GM23338 (cell line): ENCODE results near the gene AGPAT3. TPM values are rescaled to one million over a fixed set of nuclear protein-coding genes. Genes with fewer than 3 reads are reported as not detected.

Experiments
- ATAC-seq: fragments of 200-7000 bp; cut with Tn5 transposase; 3 replicates; pipeline ENCODE4 v1.9.1; 2020
- DNase-seq: peaks from one replicate; pipeline ENCODE4 v3.0.0-alpha.2; 2015; ENCODE audit warnings: low spot score
- H2AFZ ChIP-seq: fragments of 200-600 bp; sonication (generic); 2 replicates; pipeline ENCODE4 v1.8.0; 2016; ENCODE audit warnings: antibody characterized with exemption, mild to moderate bottlenecking, moderate library complexity
- H3F3A ChIP-seq: fragments of 200-600 bp; sonication (generic); replicated peaks from 2 replicates; pipeline ENCODE4 v1.8.0; 2017; ENCODE audit warnings: antibody characterized with exemption, mixed run types, low read depth
- H3K27ac ChIP-seq: fragments of 200-600 bp; sonication (generic); 2 replicates; pipeline ENCODE4 v1.6.1; 2016; ENCODE audit warnings: low read depth
- H3K27me3 ChIP-seq: fragments of 200-600 bp; sonication (generic); 2 replicates; pipeline ENCODE4 v1.8.0; 2016; ENCODE audit warnings: mild to moderate bottlenecking, mixed run types, moderate library complexity; ENCODE audit not compliant: insufficient read depth
- H3K36me3 ChIP-seq: fragments of 200-600 bp; sonication (generic); 2 replicates; pipeline ENCODE4 v1.8.0; 2016; ENCODE audit warnings: mild to moderate bottlenecking; ENCODE audit not compliant: insufficient read depth
- H3K4me1 ChIP-seq: fragments of 200-600 bp; sonication (generic); 2 replicates; pipeline ENCODE4 v1.8.0; 2016; ENCODE audit warnings: mild to moderate bottlenecking, moderate library complexity; ENCODE audit not compliant: insufficient read depth
- H3K4me2 ChIP-seq: fragments of 200-600 bp; sonication (generic); 2 replicates; pipeline ENCODE4 v1.7.1; 2017; ENCODE audit warnings: mixed run types
- H3K4me3 ChIP-seq: fragments of 200-600 bp; sonication (generic); 2 replicates; pipeline ENCODE4 v1.6.1; 2016; ENCODE audit warnings: mixed run types
- H3K79me2 ChIP-seq: fragments of 200-600 bp; sonication (generic); replicated peaks from 2 replicates; pipeline ENCODE4 v1.8.0; 2017; ENCODE audit warnings: mild to moderate bottlenecking; ENCODE audit not compliant: insufficient read depth
- H3K9me2 ChIP-seq: fragments of 200-600 bp; sonication (generic); 2 replicates; pipeline ENCODE4 v1.8.0; 2017; ENCODE audit not compliant: insufficient read depth
- H4K20me1 ChIP-seq: fragments of 200-600 bp; sonication (generic); replicated peaks from 2 replicates; pipeline ENCODE4 v1.8.0; 2017; ENCODE audit warnings: mild to moderate bottlenecking; ENCODE audit not compliant: insufficient read depth
- H3K27ac Mint-ChIP-seq: 2 replicates; pipeline ENCODE4 v1.8.0; 2020; ENCODE audit warnings: inconsistent platforms, mild to moderate bottlenecking, moderate library complexity, mixed read lengths
- H3K27me3 Mint-ChIP-seq: 3 replicates; pipeline ENCODE4 v1.8.0; 2022; ENCODE audit warnings: low read depth, mild to moderate bottlenecking, moderate library complexity, mixed read lengths, inconsistent platforms; ENCODE audit not compliant: insufficient read depth, poor library complexity
- H3K36me3 Mint-ChIP-seq: 3 replicates; pipeline ENCODE4 v1.8.0; 2021; ENCODE audit warnings: low read depth, mild to moderate bottlenecking, inconsistent platforms, moderate library complexity, mixed read lengths
- H3K4me1 Mint-ChIP-seq: 3 replicates; pipeline ENCODE4 v1.8.0; 2020; ENCODE audit warnings: mild to moderate bottlenecking, inconsistent platforms, mixed read lengths
- H3K4me3 Mint-ChIP-seq: 3 replicates; pipeline ENCODE4 v1.8.0; 2021; ENCODE audit warnings: moderate library complexity, mild to moderate bottlenecking, inconsistent platforms, mixed read lengths
- H3K9me3 Mint-ChIP-seq: 3 replicates; pipeline ENCODE4 v1.8.0; 2020; ENCODE audit warnings: moderate library complexity, mild to moderate bottlenecking, inconsistent platforms, mixed read lengths
- CTCF ChIP-seq, 2 experiments: fragments of 200-600 bp in 1 of 2; sonication (generic) in 1 of 2; conservative IDR thresholded peaks; 2 replicates each; pipeline versions ENCODE4 v1.5.1 to v1.6.1; 2016 to 2017; ENCODE audit warnings: antibody characterized with exemption in 2 of 2, low read depth in 2 of 2, mild to moderate bottlenecking in 2 of 2, moderate library complexity in 1 of 2
- ETS1 ChIP-seq: IDR thresholded peaks from 2 replicates; pipeline ENCODE4 v1.6.1; 2016; ENCODE audit warnings: antibody characterized with exemption
- EZH2 ChIP-seq: fragments of 200-600 bp; sonication (generic); IDR thresholded peaks from one replicate; pipeline ENCODE4 v1.8.0; 2017; ENCODE audit warnings: antibody characterized with exemption, mild to moderate bottlenecking, low read depth; ENCODE audit not compliant: unreplicated experiment
- EZH2phosphoT487 ChIP-seq: fragments of 200-600 bp; sonication (generic); IDR thresholded peaks from one replicate; pipeline ENCODE4 v1.8.1; 2018; ENCODE audit warnings: antibody characterized with exemption; ENCODE audit not compliant: unreplicated experiment
- JUNB ChIP-seq: IDR thresholded peaks from one replicate; pipeline ENCODE4 v1.6.1; 2016; ENCODE audit warnings: antibody characterized with exemption; ENCODE audit not compliant: unreplicated experiment
- NANOG ChIP-seq: IDR thresholded peaks from 2 replicates; pipeline ENCODE4 v1.6.1; 2016; ENCODE audit warnings: antibody characterized with exemption, borderline replicate concordance
- POLR2AphosphoS5 ChIP-seq: IDR thresholded peaks from 2 replicates; pipeline ENCODE4 v1.6.1; 2016; ENCODE audit warnings: antibody characterized with exemption, low read depth
- REST ChIP-seq: IDR thresholded peaks from one replicate; pipeline ENCODE4 v1.6.1; 2018; ENCODE audit warnings: antibody characterized with exemption; ENCODE audit not compliant: unreplicated experiment
- STAT1 ChIP-seq: IDR thresholded peaks from one replicate; pipeline ENCODE4 v1.6.1; 2016; ENCODE audit warnings: antibody characterized with exemption; ENCODE audit not compliant: unreplicated experiment
- ZNF114 ChIP-seq: fragments of 250-450 bp; sonication (Bioruptor Pico); IDR thresholded peaks from 2 replicates; pipeline ENCODE4 v1.5.0; 2020; ENCODE audit warnings: mild to moderate bottlenecking, moderate library complexity
- ZNF331 ChIP-seq: fragments of 250-450 bp; sonication (Bioruptor Pico); IDR thresholded peaks from 2 replicates; pipeline ENCODE4 v1.5.0; 2020; ENCODE audit warnings: low read depth, mild to moderate bottlenecking, moderate library complexity
- ZNF462 ChIP-seq: fragments of 250-450 bp; sonication (Bioruptor Pico); IDR thresholded peaks from 2 replicates; pipeline ENCODE4 v1.5.0; 2020; ENCODE audit warnings: mild to moderate bottlenecking, moderate library complexity
- polyA plus RNA-seq: library from polyadenylated mRNA; unstranded; fragments of >200 nt; fragmentation: Nextera tagmentation; extraction: Ambion mirVana; gene quantifications from 2 replicates; pipeline ENCODE4 v1.2.1, GENCODE V29; 2016
- total RNA-seq: library from RNA; depleted of rRNA; stranded (reverse); fragments of >200 nt; shearing (Covaris generic); gene quantifications from 2 replicates; pipeline ENCODE4 v1.2.3, GENCODE V29; 2014

Gene AGPAT3
- total and polyA plus RNA-seq, 2 experiments from 2014 or later, result 2.1 to 6.1 TPM

- Histone ChIP-seq H3K27me3 (no peaks in the 10 kb centered on the region), H3K9me2 (no peaks in the 10 kb centered on the region), H3K4me3 (no peak overlapping the region), H3K4me2 (no peak overlapping the region), H3K27ac (no peak overlapping the region), H3F3A (no peaks in the 10 kb centered on the region), H3K36me3 (no peaks in the 10 kb centered on the region), H3K4me1 (no peaks in the 10 kb centered on the region; the same call in 1 of the 2 replicates), H3K79me2 (no peaks in the 10 kb centered on the region), H4K20me1 (no peaks in the 10 kb centered on the region), H2AFZ (no peak overlapping the region)
- TF ChIP-seq ZNF331 (CRISPR knock-in tag) (no peak), ZNF462 (CRISPR knock-in tag) (no peak), POLR2AphosphoS5 (no peak), CTCF (conservative IDR thresholded peaks at IDR 0.05; ENCODE audit: low read depth in 2 of 2) (no peak), JUNB (no peak), NANOG (no peak), ETS1 (no peak), STAT1 (no peak), EZH2phosphoT487 (no peak), EZH2 (no peak), REST (no peak), ZNF114 (CRISPR knock-in tag) (no peak)
- Mint-ChIP-seq H3K36me3 (no peaks in the 10 kb centered on the region), H3K4me3 (no peak overlapping the region), H3K27ac (no peak overlapping the region), H3K4me1 (peaks cover 2% of the 10 kb centered on the region; the same call in 2 of the 3 replicates), H3K9me3 (no peaks in the 10 kb centered on the region), H3K27me3 (peaks cover 1% of the 10 kb centered on the region)
- ATAC-seq, result no peak
- DNase-seq, result no peak
Measured at GRCh38 chr21:43991447-43991991, 126.5 kb downstream of the AGPAT3 start.
